ENCODE data around the gene RNF8.

Gene RNF8

GRCh38 chr6:37381579-37381978 is 27.8 kb downstream of the RNF8 start:
- WGBS (ENCODE audit: insufficient coverage): 56% methylated on average over 2 of the region's 2 CpGs
- peaks cover 6 to 60% (median 35%) of the 10 kb centered on the region in 4 experiments for H3K36me3 ChIP-seq (ENCODE audit: control insufficient read depth in 4 of 4, insufficient read depth in 4 of 4, low read length in 3 of 4)

GRCh38 chr6:37382994-37383765 is 29.4 kb downstream of the RNF8 start:
- peaks cover 8 to 66% (median 31%) of the 10 kb centered on the region in 4 experiments for H3K36me3 ChIP-seq (ENCODE audit: control insufficient read depth in 4 of 4, insufficient read depth in 4 of 4, low read length in 3 of 4)
- ChIA-PET CTCF (interaction anchor here (1.1 to 3.6 kb wide), 5 partner anchors 10 to 57 kb away, joined by 3 to 17 read pairs (median 11); no protein-coding TSS in a partner anchor), POLR2A (no interaction called here)
- no CpG with 5 or more reads among the region's 1 CpG for WGBS (ENCODE audit: insufficient coverage)
- no peak overlapping the region for H3K4me3 ChIP-seq (ENCODE audit: control insufficient read depth in 1 of 7, extremely low read depth in 1 of 7, insufficient read depth in 4 of 7, low read depth in 2 of 7, low read length in 6 of 7)
- H3K9me3 ChIP-seq (ENCODE audit: control extremely low read depth in 1 of 5, control insufficient read depth in 4 of 5, insufficient read depth in 2 of 5, low read depth in 1 of 5, low read length in 4 of 5): no peaks in the 10 kb centered on the region
- H3K4me1 ChIP-seq (ENCODE audit: control extremely low read depth in 1 of 4, control insufficient read depth in 4 of 4, insufficient read depth in 4 of 4, low read length in 3 of 4): no peaks in the 10 kb centered on the region
- no peak overlapping the region for H3K27ac ChIP-seq (ENCODE audit: insufficient read depth in 1 of 2, low read depth in 1 of 2, low read length in 2 of 2, poor library complexity in 1 of 2, severe bottlenecking in 2 of 2)
- peak in 2 of 3 donors; percentile 32 to 39 for DNase-seq
- H3K27me3 ChIP-seq (replicated peaks in 2 of 5; ENCODE audit: control insufficient read depth in 4 of 5, insufficient read depth in 5 of 5, low read length in 4 of 5): no peaks in the 10 kb centered on the region

More at GRCh38 chr6:37381579-37381978, 27.8 kb downstream of the RNF8 start:
- Histone ChIP-seq H3K27ac (ENCODE audit: insufficient read depth in 1 of 2, low read depth in 1 of 2, low read length in 2 of 2, poor library complexity in 1 of 2, severe bottlenecking in 2 of 2) (no peak overlapping the region), H3K4me1 (ENCODE audit: control extremely low read depth in 1 of 4, control insufficient read depth in 4 of 4, insufficient read depth in 4 of 4, low read length in 3 of 4) (no peaks in the 10 kb centered on the region), H3K9me3 (ENCODE audit: control extremely low read depth in 1 of 5, control insufficient read depth in 4 of 5, insufficient read depth in 2 of 5, low read depth in 1 of 5, low read length in 4 of 5) (no peaks in the 10 kb centered on the region), H3K4me3 (ENCODE audit: control insufficient read depth in 1 of 7, extremely low read depth in 1 of 7, insufficient read depth in 4 of 7, low read depth in 2 of 7, low read length in 6 of 7) (no peak overlapping the region), H3K27me3 (replicated peaks in 2 of 5; ENCODE audit: control insufficient read depth in 4 of 5, insufficient read depth in 5 of 5, low read length in 4 of 5) (no peaks in the 10 kb centered on the region)
- ChIA-PET POLR2A (no interaction called here), CTCF (interaction anchor here (0.7 to 3.6 kb wide), 8 partner anchors 9 to 60 kb away, joined by 3 to 17 read pairs (median 4); no protein-coding TSS in a partner anchor)
- peak; percentile 52 to 83 (median 78) for DNase-seq

GRCh38 chr6:37388578-37388977 is 34.8 kb downstream of the RNF8 start:
- H3K4me1 ChIP-seq (ENCODE audit: control extremely low read depth in 1 of 4, control insufficient read depth in 4 of 4, insufficient read depth in 4 of 4, low read length in 3 of 4): no peaks in the 10 kb centered on the region
- no peak for DNase-seq
- no peak overlapping the region for H3K27ac ChIP-seq (ENCODE audit: insufficient read depth in 1 of 2, low read depth in 1 of 2, low read length in 2 of 2, poor library complexity in 1 of 2, severe bottlenecking in 2 of 2)
- no peaks in the 10 kb centered on the region for H3K9me3 ChIP-seq (ENCODE audit: control extremely low read depth in 1 of 5, control insufficient read depth in 4 of 5, insufficient read depth in 2 of 5, low read depth in 1 of 5, low read length in 4 of 5)
- H3K27me3 ChIP-seq (replicated peaks in 2 of 5; ENCODE audit: control insufficient read depth in 4 of 5, insufficient read depth in 5 of 5, low read length in 4 of 5): no peaks in the 10 kb centered on the region
- ChIA-PET CTCF (interaction anchor here (1.3 kb wide), 1 partner anchor 15 kb away, joined by 3 read pairs; no protein-coding TSS in a partner anchor), POLR2A (no interaction called here)
- H3K36me3 ChIP-seq (ENCODE audit: control insufficient read depth in 4 of 4, insufficient read depth in 4 of 4, low read length in 3 of 4): peaks cover 16 to 72% (median 48%) of the 10 kb centered on the region in 4 experiments
- H3K4me3 ChIP-seq (ENCODE audit: control insufficient read depth in 1 of 7, extremely low read depth in 1 of 7, insufficient read depth in 4 of 7, low read depth in 2 of 7, low read length in 6 of 7): no peak overlapping the region

- Histone ChIP-seq H3K4me3 (ENCODE audit: control insufficient read depth in 1 of 7, extremely low read depth in 1 of 7, insufficient read depth in 4 of 7, low read depth in 2 of 7, low read length in 6 of 7) (no peak overlapping the region), H3K36me3 (ENCODE audit: control insufficient read depth in 4 of 4, insufficient read depth in 4 of 4, low read length in 3 of 4) (peaks cover 13 to 72% (median 47%) of the 10 kb centered on the region in 4 experiments), H3K4me1 (ENCODE audit: control extremely low read depth in 1 of 4, control insufficient read depth in 4 of 4, insufficient read depth in 4 of 4, low read length in 3 of 4) (no peaks in the 10 kb centered on the region), H3K9me3 (ENCODE audit: control extremely low read depth in 1 of 5, control insufficient read depth in 4 of 5, insufficient read depth in 2 of 5, low read depth in 1 of 5, low read length in 4 of 5) (no peaks in the 10 kb centered on the region), H3K27ac (ENCODE audit: insufficient read depth in 1 of 2, low read depth in 1 of 2, low read length in 2 of 2, poor library complexity in 1 of 2, severe bottlenecking in 2 of 2) (no peak overlapping the region), H3K27me3 (replicated peaks in 2 of 5; ENCODE audit: control insufficient read depth in 4 of 5, insufficient read depth in 5 of 5, low read length in 4 of 5) (no peaks in the 10 kb centered on the region)
- DNase-seq: no peak
- CTCF ChIA-PET: interaction anchor here (1.3 kb wide), 1 partner anchor 17 kb away, joined by 3 read pairs; no protein-coding TSS in a partner anchor
- WGBS (ENCODE audit: insufficient coverage): 100% methylated on average over 1 of the region's 3 CpGs
- POLR2A ChIA-PET: no interaction called here
Measured at GRCh38 chr6:37389857-37390256, 36.1 kb downstream of the RNF8 start.

GRCh38 chr6:37391120-37391519 is 37.3 kb downstream of the RNF8 start:
- Histone ChIP-seq H3K27ac (ENCODE audit: insufficient read depth in 1 of 2, low read depth in 1 of 2, low read length in 2 of 2, poor library complexity in 1 of 2, severe bottlenecking in 2 of 2) (peak overlapping the region in 1 of 2 experiments; percentile 27), H3K36me3 (ENCODE audit: control insufficient read depth in 4 of 4, insufficient read depth in 4 of 4, low read length in 3 of 4) (peaks cover 13 to 71% (median 47%) of the 10 kb centered on the region in 4 experiments), H3K4me3 (ENCODE audit: control insufficient read depth in 1 of 7, extremely low read depth in 1 of 7, insufficient read depth in 4 of 7, low read depth in 2 of 7, low read length in 6 of 7) (no peak overlapping the region), H3K4me1 (ENCODE audit: control extremely low read depth in 1 of 4, control insufficient read depth in 4 of 4, insufficient read depth in 4 of 4, low read length in 3 of 4) (no peaks in the 10 kb centered on the region), H3K9me3 (ENCODE audit: control extremely low read depth in 1 of 5, control insufficient read depth in 4 of 5, insufficient read depth in 2 of 5, low read depth in 1 of 5, low read length in 4 of 5) (no peaks in the 10 kb centered on the region), H3K27me3 (replicated peaks in 2 of 5; ENCODE audit: control insufficient read depth in 4 of 5, insufficient read depth in 5 of 5, low read length in 4 of 5) (no peaks in the 10 kb centered on the region)
- CTCF ChIA-PET: no interaction called here
- POLR2A ChIA-PET: no interaction called here
- no peak for DNase-seq
- 96% methylated on average over 2 of the region's 2 CpGs for WGBS (ENCODE audit: insufficient coverage)

- Histone ChIP-seq H3K9me3 (ENCODE audit: control extremely low read depth in 1 of 5, control insufficient read depth in 4 of 5, insufficient read depth in 2 of 5, low read depth in 1 of 5, low read length in 4 of 5) (no peaks in the 10 kb centered on the region), H3K4me3 (ENCODE audit: control insufficient read depth in 1 of 7, extremely low read depth in 1 of 7, insufficient read depth in 4 of 7, low read depth in 2 of 7, low read length in 6 of 7) (no peak overlapping the region), H3K36me3 (ENCODE audit: control insufficient read depth in 4 of 4, insufficient read depth in 4 of 4, low read length in 3 of 4) (peaks cover 11 to 61% (median 40%) of the 10 kb centered on the region in 4 experiments), H3K4me1 (ENCODE audit: control extremely low read depth in 1 of 4, control insufficient read depth in 4 of 4, insufficient read depth in 4 of 4, low read length in 3 of 4) (no peaks in the 10 kb centered on the region), H3K27ac (ENCODE audit: insufficient read depth in 1 of 2, low read depth in 1 of 2, low read length in 2 of 2, poor library complexity in 1 of 2, severe bottlenecking in 2 of 2) (no peak overlapping the region), H3K27me3 (replicated peaks in 2 of 5; ENCODE audit: control insufficient read depth in 4 of 5, insufficient read depth in 5 of 5, low read length in 4 of 5) (no peaks in the 10 kb centered on the region)
- WGBS (ENCODE audit: insufficient coverage): no CpG with 5 or more reads among the region's 1 CpG
- ChIA-PET POLR2A (no interaction called here), CTCF (interaction anchor here (1.6 to 4.0 kb wide), 2 partner anchors 10 to 89 kb away, joined by 3 to 16 read pairs; no protein-coding TSS in a partner anchor)
- DNase-seq: no peak
Measured at GRCh38 chr6:37392821-37393220, 39.0 kb downstream of the RNF8 start.

- ChIA-PET POLR2A (no interaction called here), CTCF (interaction anchor here (1.1 to 4.0 kb wide), 3 partner anchors 11 to 89 kb away, joined by 3 to 16 read pairs (median 4); no protein-coding TSS in a partner anchor)
- Histone ChIP-seq H3K36me3 (ENCODE audit: control insufficient read depth in 4 of 4, insufficient read depth in 4 of 4, low read length in 3 of 4) (peaks cover 11 to 54% (median 34%) of the 10 kb centered on the region in 4 experiments), H3K27ac (ENCODE audit: insufficient read depth in 1 of 2, low read depth in 1 of 2, low read length in 2 of 2, poor library complexity in 1 of 2, severe bottlenecking in 2 of 2) (no peak overlapping the region), H3K4me3 (ENCODE audit: control insufficient read depth in 1 of 7, extremely low read depth in 1 of 7, insufficient read depth in 4 of 7, low read depth in 2 of 7, low read length in 6 of 7) (no peak overlapping the region), H3K9me3 (ENCODE audit: control extremely low read depth in 1 of 5, control insufficient read depth in 4 of 5, insufficient read depth in 2 of 5, low read depth in 1 of 5, low read length in 4 of 5) (no peaks in the 10 kb centered on the region), H3K27me3 (replicated peaks in 2 of 5; ENCODE audit: control insufficient read depth in 4 of 5, insufficient read depth in 5 of 5, low read length in 4 of 5) (no peaks in the 10 kb centered on the region), H3K4me1 (ENCODE audit: control extremely low read depth in 1 of 4, control insufficient read depth in 4 of 4, insufficient read depth in 4 of 4, low read length in 3 of 4) (no peaks in the 10 kb centered on the region)
- no peak for DNase-seq
- no CpG with 5 or more reads among the region's 1 CpG for WGBS (ENCODE audit: insufficient coverage)
Measured at GRCh38 chr6:37393381-37393929, 39.7 kb downstream of the RNF8 start.
